ENCODE measurements around the gene CCS.
"Not testable (repeated sequence)": the region's sequence is repeated elsewhere in the genome, so short reads cannot be mapped to it uniquely, and the experiment has no call there.

CCS gene

DNA sequence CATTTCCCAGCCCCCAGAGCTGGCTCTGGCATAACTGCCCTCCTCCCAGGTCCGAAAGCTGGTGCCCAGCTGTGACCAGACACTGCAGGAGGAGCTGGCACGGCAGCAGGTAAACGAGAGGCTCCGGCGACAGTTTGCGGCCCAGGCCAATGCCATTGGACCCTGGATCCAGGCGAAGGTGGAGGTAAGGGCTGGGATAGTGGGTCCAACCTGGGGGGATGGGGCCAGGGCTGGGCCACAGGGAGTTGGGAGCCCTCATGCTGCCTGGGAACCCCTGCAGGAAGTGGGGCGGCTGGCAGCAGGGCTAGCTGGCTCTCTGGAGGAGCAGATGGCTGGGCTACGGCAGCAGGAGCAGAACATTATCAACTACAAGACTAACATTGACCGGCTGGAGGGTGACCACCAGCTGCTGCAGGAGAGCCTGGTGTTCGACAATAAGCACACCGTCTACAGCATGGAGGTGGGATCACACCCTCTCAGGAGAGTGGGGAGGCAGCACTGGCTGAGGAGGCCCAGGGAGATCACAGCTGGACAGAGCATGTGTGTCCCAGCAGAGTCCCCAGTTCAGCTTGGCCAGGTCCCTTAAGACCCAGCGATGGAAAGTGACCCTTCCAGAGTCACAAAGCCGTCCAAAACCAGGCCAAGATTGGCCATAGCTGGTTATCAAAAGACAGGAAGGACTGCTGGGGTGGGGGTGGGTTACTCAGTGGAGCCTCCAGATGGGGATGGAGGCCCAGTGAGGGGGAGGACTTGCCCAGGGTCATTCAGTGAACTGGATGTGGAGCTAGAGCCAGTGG lies 31.6 kb upstream of the CCS start:
- FAIRE-seq: no peak

DNA sequence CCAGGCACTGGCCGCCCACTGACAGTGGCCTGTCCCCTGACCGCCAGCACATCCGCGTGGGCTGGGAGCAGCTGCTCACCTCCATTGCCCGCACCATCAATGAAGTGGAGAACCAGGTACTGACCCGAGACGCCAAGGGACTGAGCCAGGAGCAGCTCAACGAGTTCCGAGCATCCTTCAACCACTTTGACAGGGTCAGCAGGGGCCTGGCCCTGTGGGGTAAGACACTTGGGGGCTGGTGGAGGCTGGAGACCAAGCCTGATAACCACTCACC lies 31.1 kb upstream of the CCS start:
- no peak for FAIRE-seq

DNA sequence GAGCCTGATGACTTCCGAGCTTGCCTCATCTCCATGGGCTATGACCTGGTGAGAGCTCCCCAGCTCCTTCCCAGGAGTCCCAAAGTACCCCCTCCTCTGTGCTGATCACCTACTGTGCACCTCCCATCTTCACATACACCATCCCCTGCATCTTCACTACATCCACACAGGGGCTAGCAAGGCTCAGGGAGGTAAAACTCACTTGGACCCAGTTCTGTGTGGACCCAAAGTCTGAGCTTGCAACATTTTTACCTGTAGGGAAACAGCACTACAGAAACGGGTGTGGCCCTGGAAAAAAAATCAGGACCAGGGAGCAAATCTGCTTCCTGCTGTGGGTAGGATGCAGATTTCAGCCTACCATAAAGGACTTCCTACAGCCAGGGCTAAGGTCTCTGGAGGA lies 30.7 kb upstream of the CCS start:
- no peak for FAIRE-seq

DNA sequence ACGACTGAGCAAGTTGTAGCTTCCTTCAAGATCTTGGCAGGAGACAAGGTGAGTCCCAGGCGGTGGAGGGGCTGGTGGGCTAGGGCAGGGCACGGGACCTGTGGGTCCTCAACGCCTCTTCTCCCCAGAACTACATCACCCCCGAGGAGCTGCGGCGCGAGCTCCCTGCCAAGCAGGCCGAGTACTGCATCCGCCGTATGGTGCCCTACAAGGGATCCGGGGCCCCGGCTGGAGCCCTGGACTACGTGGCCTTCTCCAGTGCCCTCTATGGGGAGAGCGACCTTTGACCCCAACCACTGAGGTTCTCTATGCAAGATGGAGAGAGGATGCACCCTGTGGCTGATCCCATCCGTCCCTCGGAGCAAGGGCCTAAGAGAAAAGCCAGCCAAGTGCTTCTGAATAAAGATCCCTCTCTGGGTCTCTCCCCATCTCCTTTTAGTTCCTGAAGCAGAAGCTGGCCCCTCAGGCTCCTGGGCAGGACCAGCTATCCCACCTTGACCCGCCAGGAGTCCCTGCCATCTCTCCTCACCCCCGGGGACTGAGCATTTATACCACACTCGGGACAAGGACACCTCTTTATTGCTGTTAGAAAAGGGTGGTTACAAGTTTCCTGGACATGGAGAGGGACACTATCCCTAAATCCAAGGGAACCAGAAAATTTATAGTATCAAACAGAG lies 29.9 kb upstream of the CCS start:
- no peak for FAIRE-seq

- FAIRE-seq: no peak
These were observed 29.2 kb upstream of the CCS start for GRCh38 chr11:66563832-66564231.

DNA sequence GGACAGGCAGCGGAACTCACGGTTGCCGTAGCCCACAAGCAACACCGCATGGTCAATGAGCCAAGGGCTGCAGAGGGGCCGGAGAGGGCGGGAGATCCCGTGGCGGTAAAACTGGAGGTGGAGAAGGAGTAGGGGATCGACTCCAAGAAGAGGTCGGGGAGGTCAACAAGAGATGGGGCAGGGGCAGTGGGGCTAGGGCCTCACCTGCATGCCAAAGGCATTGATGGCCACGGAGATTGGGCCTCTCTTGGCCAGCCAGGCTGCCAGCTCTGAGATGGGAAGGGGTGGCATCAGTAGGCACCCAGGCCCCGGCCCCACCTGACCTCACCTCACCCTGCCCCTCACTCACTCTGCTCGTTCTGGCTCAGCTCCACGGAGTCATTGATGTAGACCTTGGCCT lies 28.4 kb upstream of the CCS start:
- no peak for FAIRE-seq

DNA sequence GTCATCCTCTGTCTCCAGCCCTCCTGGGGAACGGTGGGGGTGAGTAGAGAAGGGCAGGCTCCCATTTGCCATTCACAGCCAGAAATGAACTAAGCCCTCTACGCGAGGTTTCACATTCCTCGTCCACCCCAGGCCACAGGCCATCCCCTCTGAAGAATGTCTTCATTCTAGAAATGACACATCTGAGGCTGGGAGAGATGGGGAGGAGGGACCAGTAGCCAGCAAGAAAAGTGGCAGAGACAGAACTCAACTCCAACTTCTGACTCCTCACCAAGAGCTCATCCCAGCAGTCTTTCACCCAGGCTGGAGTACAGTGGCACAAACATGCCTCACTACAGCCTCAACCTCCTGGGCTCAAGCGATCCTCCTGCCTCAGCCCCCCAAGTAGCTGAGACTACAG lies 28.0 kb upstream of the CCS start:
- FAIRE-seq: no peak

GRCh38 chr11:66566221-66566620 lies 26.8 kb upstream of the CCS start:
- no peak for FAIRE-seq

- no peak for FAIRE-seq
These were observed 25.2 kb upstream of the CCS start for GRCh38 chr11:66567787-66568123.

DNA sequence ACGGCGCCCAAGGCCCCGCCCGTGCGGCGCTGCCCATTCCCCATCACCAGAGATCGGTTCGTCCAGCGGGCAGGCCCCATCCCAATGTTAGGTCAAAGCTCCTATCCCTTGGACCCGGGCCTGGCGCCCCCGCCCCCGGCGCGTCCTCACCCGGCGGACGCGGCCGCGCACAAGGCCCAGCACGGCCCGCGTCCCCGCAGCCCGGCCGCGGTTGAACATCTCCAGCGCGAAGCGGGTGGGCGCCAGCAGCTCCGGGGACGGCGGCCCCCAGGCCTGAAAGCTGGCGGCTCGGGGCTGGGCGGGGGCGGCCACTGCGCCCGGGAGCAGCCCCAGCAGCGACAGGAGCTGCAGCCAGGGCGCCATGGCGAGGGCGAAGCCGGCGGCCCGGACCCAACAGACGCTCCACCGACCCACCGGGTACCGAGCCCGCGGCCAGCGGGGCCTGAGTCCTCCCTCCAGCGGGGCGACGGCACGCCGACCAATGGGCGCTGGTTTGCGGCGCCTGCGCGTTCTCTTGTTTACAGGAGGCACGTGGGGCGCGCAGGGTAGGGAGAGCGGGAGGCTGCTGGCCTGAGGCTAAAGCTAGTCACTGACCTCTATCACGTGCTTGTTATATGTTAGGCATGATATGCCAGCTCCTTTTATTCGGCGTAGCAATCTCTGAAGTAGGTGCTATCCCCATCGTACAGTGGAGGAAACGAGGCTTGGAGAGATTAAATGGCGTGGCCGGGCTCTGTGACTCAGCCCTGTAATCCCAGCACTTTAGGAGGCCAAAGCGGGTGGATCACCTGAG lies 24.7 kb upstream of the CCS start, which contains the start of gene CTSF:
CTSF (minus strand) TSS at position 483 of the 793 bp plus-strand sequence; CDS start at position 363, 120 bp downstream.
- no peak for FAIRE-seq

DNA sequence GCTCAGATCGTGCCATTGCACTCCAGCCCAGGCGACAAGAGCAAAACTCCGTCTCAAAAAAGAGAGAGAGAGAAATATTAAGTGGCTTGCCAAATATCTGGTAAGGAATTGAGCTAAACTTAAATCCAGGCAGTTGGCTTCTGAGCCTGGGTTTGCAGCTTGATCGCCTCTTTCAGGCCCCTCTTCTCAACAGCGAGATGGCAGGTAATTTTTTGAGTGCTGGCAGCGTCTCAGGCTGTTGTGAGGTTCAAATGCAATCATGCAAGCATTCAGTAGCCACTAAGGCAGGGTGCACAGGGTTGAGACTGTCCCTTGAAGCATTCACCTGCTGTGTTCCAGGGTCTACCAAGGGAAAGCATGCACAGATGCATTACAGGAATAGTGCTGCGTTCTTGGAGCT lies 23.9 kb upstream of the CCS start:
- no peak for FAIRE-seq

DNA sequence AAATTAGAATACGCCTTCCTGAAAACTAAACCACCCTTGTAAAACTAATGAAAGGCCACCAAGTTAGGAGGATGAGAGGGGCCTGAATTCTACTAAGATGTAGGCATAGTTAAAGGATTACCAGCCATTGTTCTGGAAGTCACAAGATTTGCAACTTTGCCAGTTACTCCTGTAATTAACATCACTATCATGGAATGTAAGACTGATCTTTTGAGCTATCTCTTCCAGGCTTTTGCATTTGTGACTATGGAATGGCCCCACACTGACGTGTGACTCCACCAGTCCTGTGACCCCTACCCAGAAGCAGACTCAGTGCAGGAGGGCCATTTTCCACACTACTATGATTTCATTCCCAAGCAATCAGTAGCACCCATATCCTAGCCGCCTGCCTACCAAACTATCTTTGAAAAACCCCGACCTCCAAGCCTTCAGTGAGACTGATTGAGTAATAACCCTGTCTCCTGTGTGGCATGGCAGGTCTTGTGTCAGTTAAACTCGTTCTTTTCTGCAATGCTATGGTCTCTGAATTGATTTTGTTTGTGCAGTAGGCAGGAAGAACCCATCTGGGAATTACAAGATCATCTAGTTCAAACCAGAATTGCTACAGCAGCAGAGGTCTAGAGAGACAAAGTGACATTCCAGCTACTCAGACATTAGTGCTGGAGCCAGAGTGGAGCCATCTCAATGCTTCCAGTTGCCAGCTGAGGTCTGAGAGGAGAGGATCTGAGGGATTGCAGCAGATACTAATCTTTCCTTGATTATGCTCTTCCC lies 22.7 kb upstream of the CCS start:
- no peak for FAIRE-seq

- FAIRE-seq: no peak
These were observed 22.2 kb upstream of the CCS start for GRCh38 chr11:66570850-66571180.

DNA sequence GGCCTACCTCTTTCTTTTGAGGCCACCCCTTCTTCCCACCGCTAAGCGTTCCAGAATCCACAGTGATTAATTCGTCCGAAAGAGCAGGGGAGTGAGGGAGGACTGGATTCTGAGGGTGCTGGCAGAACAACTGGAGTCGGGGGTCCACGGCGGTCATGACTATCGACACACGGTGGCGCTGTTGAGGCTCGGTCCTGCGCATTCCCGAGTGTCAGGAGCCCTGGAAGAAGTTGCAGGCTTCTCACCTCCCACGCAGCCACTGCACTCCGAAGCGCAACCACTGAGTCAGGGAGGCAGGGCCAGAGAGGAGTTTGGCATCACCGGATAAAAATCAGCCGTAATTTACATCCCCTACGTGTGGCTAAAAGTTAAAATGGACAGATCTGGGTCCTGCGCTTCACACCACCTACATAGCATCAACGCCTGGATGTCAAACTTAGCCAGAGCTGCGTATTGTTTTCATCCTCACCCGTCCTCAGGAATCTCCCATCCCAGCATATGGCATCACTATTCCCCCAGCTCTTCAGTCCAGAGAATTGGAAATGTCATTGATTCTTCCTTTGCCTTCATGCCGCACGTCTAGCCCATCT lies 13.9 kb upstream of the CCS start:
- no peak for FAIRE-seq

DNA sequence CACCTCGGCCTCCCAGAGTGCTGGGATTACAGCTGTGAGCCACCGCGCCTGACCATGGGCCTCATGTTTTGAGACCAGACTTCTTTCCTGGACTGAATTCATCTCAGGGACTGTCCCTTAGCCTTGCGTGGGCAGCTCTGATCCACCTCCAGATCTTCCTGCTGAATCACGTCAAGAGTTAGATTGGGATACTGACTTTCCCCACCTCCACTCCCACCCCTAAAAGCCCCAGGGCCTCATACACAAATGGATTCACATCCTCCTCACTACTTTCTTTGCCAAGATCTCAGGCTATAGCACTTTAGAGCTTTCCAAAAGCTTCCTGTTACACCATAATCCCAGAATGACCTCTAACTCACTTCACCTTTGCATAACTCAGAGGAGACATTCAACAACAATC lies 12.2 kb upstream of the CCS start:
- no peak for FAIRE-seq

DNA sequence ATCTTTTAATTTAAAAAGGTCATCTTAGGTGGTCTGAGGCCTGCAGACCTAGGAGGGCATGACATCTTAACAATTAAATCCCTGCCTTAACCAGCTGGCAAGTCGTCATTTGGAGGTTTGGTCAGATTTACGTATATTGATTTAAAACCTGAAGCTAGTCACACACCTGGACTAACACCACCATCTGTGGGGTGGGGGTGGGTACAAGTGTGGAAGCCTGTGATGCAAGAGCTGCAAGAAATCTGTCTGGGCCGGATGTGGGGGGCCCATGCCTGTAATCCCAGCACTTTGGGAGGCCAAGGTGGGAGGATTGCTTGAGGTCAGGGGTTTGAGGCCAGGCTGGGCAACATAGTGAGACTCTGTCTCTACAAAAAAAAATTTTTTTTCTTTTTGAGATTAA lies 11.7 kb upstream of the CCS start:
- no peak for FAIRE-seq

DNA sequence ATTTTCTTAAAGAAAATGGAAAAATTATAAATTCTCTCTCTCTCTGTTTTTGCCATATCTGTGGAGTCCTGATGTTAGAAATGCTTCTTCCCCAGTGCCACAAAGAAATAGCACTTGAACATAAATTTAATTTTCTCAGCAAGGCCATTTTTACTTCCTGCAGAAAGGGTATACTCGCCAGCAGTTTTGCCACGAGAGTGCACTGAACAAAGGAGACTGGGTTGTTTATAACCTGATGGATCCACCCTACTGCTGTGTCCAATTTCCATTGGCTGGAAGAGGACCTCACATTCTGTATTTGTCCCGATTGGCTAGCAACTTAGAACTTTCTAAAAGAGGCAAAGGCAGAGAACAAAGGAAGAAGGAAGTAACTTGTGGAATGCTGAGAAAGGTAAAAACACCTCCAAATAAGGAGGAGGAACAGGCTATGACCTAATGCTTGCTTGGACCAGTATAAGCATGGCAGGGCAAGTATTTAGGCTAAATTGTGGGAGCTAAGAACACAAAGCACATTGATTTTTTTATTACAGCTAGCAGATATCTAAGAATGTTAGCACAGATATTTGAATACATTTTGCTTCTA lies 10.3 kb upstream of the CCS start:
- not testable (repeated sequence) for FAIRE-seq

DNA sequence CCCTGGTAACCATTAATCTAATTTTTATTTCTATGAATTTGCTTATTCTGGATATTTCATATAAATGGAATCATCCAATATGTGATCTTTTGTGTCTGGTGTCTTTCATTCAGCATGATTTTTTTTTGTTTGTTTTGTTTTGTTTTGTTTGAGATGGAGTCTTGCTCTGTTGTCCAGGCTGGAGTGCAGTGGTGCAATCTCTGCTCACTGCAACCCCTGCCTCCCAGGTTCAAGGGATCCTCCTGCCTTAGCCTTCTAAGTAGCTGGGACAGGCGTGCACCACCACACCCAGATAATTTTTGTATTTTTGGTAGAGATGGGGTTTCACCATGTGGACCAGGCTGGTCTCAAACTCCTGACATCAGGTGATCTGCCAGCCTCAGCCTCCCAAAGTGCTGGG lies 7.5 kb upstream of the CCS start:
- FAIRE-seq: not testable (repeated sequence)

- FAIRE-seq: no peak
These were observed 6.8 kb upstream of the CCS start for GRCh38 chr11:66586136-66586535.

GRCh38 chr11:66589315-66589714 lies 3.7 kb upstream of the CCS start:
- FAIRE-seq: not testable (repeated sequence)

GRCh38 chr11:66589996-66590675 lies 2.8 kb upstream of the CCS start:
- no peak for FAIRE-seq

DNA sequence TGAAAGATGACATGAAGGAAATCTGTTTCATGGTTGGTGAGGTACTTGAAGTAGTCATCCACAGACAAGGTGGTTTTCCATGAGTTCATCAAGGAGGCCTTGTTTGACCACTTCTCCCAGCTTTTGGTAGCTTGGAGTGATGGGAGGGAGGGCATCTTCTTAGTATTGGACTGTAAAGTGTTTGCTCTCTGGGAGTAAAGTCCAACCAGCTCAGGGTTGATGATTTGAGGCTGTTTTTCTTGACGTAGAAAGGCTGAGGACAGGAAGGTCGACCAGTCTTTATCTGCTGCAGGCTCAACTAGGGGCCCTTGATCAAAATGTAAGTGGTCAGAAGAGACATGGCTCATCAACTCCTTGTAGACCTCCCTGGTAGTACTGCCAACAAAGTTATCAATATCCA lies 1.8 kb upstream of the CCS start:
- FAIRE-seq: no peak
